ENCODE measurements around the gene NLRC5. TPM values are rescaled to one million over a fixed set of nuclear protein-coding genes. Genes with fewer than 3 reads are reported as not detected.

NLRC5 gene
- total RNA-seq, 1 experiment from 2014 or later: 2.4 TPM

DNA sequence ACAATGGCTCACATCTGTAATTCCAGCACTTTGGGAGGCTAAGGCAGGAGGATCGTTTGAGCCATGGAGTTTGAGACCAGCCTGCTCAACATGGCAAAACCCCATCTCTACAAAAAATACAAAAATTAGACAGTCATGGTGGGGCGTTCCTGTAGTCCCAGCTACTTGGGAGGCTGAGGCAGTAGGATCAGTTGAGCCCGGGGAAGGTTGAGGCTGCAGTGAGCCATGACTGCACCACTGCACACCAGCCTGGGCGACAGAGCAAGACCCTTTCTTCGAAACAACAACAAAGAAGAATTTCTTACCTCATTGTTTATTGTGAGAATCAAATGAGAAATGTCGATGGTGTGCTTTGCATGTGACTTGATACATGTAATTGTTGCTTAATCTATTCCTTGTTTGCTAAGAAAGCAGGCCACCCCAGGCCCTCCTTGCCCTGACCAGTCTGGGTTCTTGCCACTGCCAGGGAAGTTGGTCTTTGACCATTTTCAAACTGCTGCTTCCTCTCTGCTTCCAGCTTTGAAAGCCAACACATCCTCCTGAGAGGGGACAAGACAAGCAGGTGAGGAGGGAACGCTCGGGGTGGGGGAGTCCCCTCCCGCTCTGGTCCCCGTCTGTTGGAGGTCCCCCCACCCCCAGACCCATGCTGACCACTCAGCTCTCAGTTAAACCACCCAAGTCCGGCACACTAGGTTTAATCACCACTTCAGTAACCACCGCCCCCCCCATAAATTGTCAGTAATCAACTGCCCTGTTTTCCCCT is 55.8 kb downstream of the NLRC5 start:
- Histone ChIP-seq H3K4me2 (ENCODE audit: insufficient read depth, insufficient read length, low read length) (peak overlapping the region; percentile 3), H3K14ac (ENCODE audit: insufficient read depth, low read length) (no peak overlapping the region), H3K18ac (ENCODE audit: insufficient read length, low read depth, low read length) (no peak overlapping the region), H2AK5ac (ENCODE audit: insufficient read length, low read length) (no peak overlapping the region), H3K9ac (ENCODE audit: extremely low read depth, insufficient read length, low read length) (no peak overlapping the region), H3K23ac (ENCODE audit: insufficient read length, low read depth, low read length) (no peak overlapping the region), H3K79me2 (ENCODE audit: insufficient read depth, low read length) (no peaks in the 10 kb centered on the region), H3K4me1 (ENCODE audit: insufficient read depth, low read length) (peaks cover 3% of the 10 kb centered on the region; the same call in 1 of the 2 replicates), H3T11ph (ENCODE audit: low read length) (no peak overlapping the region), H4K8ac (replicated peaks; ENCODE audit: insufficient read length, low read depth, low read length) (no peak overlapping the region), H3K23me2 (ENCODE audit: insufficient read length, low read depth, low read length, poor library complexity, severe bottlenecking) (no peaks in the 10 kb centered on the region), H3K4ac (ENCODE audit: low read depth, low read length) (no peak overlapping the region), H2BK20ac (ENCODE audit: low read depth, low read length, poor library complexity, severe bottlenecking) (no peak overlapping the region), H2BK15ac (ENCODE audit: low read depth, low read length) (no peak overlapping the region), H3K27ac (ENCODE audit: insufficient read length, low read depth, low read length) (no peak overlapping the region), H2AFZ (ENCODE audit: low read length) (no peak overlapping the region), H2BK5ac (ENCODE audit: insufficient read length, low read length) (no peak overlapping the region), H3K9me3 (ENCODE audit: control insufficient read depth, low read depth, low read length) (no peaks in the 10 kb centered on the region), H4K5ac (ENCODE audit: insufficient read length, low read depth, low read length) (no peak overlapping the region), H4K91ac (ENCODE audit: insufficient read length, low read depth, low read length) (no peak overlapping the region), H4K20me1 (ENCODE audit: control insufficient read depth, insufficient read depth, insufficient read length) (no peaks in the 10 kb centered on the region), H2BK120ac (ENCODE audit: low read depth, low read length, poor library complexity, severe bottlenecking) (no peak overlapping the region), H3K56ac (ENCODE audit: insufficient read length, low read depth, low read length) (no peak overlapping the region), H3K79me1 (ENCODE audit: insufficient read depth, low read depth, low read length, poor library complexity, severe bottlenecking) (no peaks in the 10 kb centered on the region), H3K27me3 (ENCODE audit: insufficient read depth, low read length) (no peaks in the 10 kb centered on the region), H2BK12ac (ENCODE audit: insufficient read length, low read depth, low read length) (no peak overlapping the region)
- TF ChIP-seq CTCF (conservative IDR thresholded peaks at IDR 0.05): no peak
- peak overlapping the region in 1 of 2 experiments; percentile 62; a peak in 2 of 5 replicates for H3K4me3 Mint-ChIP-seq
- no CpG with 5 or more reads among the region's 12 CpGs for WGBS (ENCODE audit: extremely low coverage, insufficient read length, low lambda C conversion rate)
- peaks cover 4% of the 10 kb centered on the region; the same call in 1 of the 2 replicates for H3K27me3 Mint-ChIP-seq (ENCODE audit: low read depth)
- peaks cover 0 to 4% (median 0%) of the 10 kb centered on the region in 3 experiments; a peak in 3 of 7 replicates for H3K36me3 Mint-ChIP-seq (ENCODE audit: insufficient read depth in 1 of 3, low read depth in 3 of 3)
- no peak overlapping the region; a peak in 1 of 7 replicates for H3K27ac Mint-ChIP-seq
- H3K9me3 Mint-ChIP-seq: peaks cover 5% of the 10 kb centered on the region in 2 experiments; a peak in 4 of 5 replicates
- H3K4me1 Mint-ChIP-seq: peaks cover 9 to 21% of the 10 kb centered on the region in 2 experiments
- no peak for DNase-seq

Data from H9 (cell line).